Sigmoid colon (tissue), 7 donors: Measurements from ENCODE around the gene ROPN1. TPM values are rescaled to one million over a fixed set of nuclear protein-coding genes. Genes with fewer than 3 reads are reported as not detected.
"Not testable (repeated sequence)": the region's sequence is repeated elsewhere in the genome, so short reads cannot be mapped to it uniquely, and the experiment has no call there.

Experiments used
- DNase-seq: peaks from one replicate; pipeline ENCODE4 v3.0.0-alpha.2; 2019
- H3K27ac ChIP-seq, 4 donors: fragments of 200-600 bp; sonication (generic); one replicate each; pipeline ENCODE4 v1.5.1; 2016 to 2019; ENCODE audit warnings: mild to moderate bottlenecking in 1 of 4
- H3K27me3 ChIP-seq, 3 donors: fragments of 200-600 bp; sonication (generic); one replicate each; pipeline ENCODE4 v1.5.1; 2019; ENCODE audit warnings: mild to moderate bottlenecking in 1 of 3
- H3K36me3 ChIP-seq, 4 donors: fragments of 200-600 bp; sonication (generic); one replicate each; pipeline ENCODE4 v1.5.1; 2016 to 2019
- H3K4me1 ChIP-seq, 4 donors: fragments of 200-600 bp; sonication (generic); one replicate each; pipeline ENCODE4 v1.5.1; 2017 to 2019
- H3K4me3 ChIP-seq, 4 donors: fragments of 200-600 bp; sonication (generic); one replicate each; pipeline ENCODE4 v1.5.1; 2017 to 2019; ENCODE audit warnings: mild to moderate bottlenecking in 2 of 4, moderate library complexity in 1 of 4
- H3K9me3 ChIP-seq, 4 donors: fragments of 200-600 bp in 3 of 4; sonication (generic) in 3 of 4; one replicate each; pipeline versions ENCODE4 v1.5.1 to v1.6.1; 2013 to 2019
- CTCF ChIP-seq, 4 experiments: fragments of 450-650 bp in 3 of 4; fragments of 200-600 bp in 1 of 4; IDR thresholded peaks; one replicate each; pipeline ENCODE4 v1.5.1; 2016 to 2019; ENCODE audit warnings: antibody characterized with exemption in 4 of 4, mild to moderate bottlenecking in 3 of 4, moderate library complexity in 2 of 4
- EP300 ChIP-seq, 4 donors: sonication (generic); formaldehyde crosslinking; IDR thresholded peaks; one replicate each; pipeline ENCODE4 v1.6.1; 2017; ENCODE audit warnings: antibody characterized with exemption in 4 of 4
- POLR2A ChIP-seq, 2 donors: fragments of 450-650 bp; IDR thresholded peaks; one replicate each; pipeline ENCODE4 v1.6.1; 2016; ENCODE audit warnings: antibody characterized with exemption in 2 of 2, mild to moderate bottlenecking in 2 of 2, moderate library complexity in 2 of 2
- POLR2AphosphoS5 ChIP-seq, 4 donors: sonication (generic); formaldehyde crosslinking; IDR thresholded peaks; one replicate each; pipeline ENCODE4 v1.6.1; 2017; ENCODE audit warnings: antibody characterized with exemption in 4 of 4
- WGBS, 2 donors: extraction: QIAGEN DNeasy Blood & Tissue Kit; methylation state at CpG; one replicate each; pipeline ENCODE4 v1.1.7; 2013; 5-methylcytosine and 5-hydroxymethylcytosine counted together
- intact Hi-C: fragments of 100-400 bp; cut with DNase I; formaldehyde crosslinking; loops from one replicate; pipeline ENCODE4 v1.15.1; 2023
- polyA plus RNA-seq, 3 donors: library from polyadenylated mRNA; stranded (reverse); fragments of 200-250 nt; gene quantifications; one replicate each; pipeline ENCODE4 v1.2.3, GENCODE V29; 2013
- total RNA-seq, 4 donors: library from RNA; depleted of rRNA; stranded (reverse); fragments of >200 nt; gene quantifications; one replicate each; pipeline ENCODE4 v1.1.0, GENCODE V29; 2016
- donor health status: healthy with polysubstance abuse.
- donor health status: Bipolar disorder and iron deficiency.
- donor health status: healthy.

The ROPN1 gene
- total and polyA plus RNA-seq, 7 donors: 0.44 to 1.8 (median 1.2) TPM; not detected in 4

GRCh38 chr3:124014366-124014942 is 22.5 kb upstream of the ROPN1 start:
- Histone ChIP-seq H3K9me3 (no peaks in the 10 kb centered on the region), H3K4me1 (peaks cover 0 to 5% (median 0%) of the 10 kb centered on the region in 4 donors), H3K27me3 (no peaks in the 10 kb centered on the region), H3K4me3 (no peak overlapping the region), H3K27ac (no peak overlapping the region), H3K36me3 (no peaks in the 10 kb centered on the region)
- no peak for DNase-seq
- TF ChIP-seq POLR2AphosphoS5 (IDR thresholded peaks at IDR 0.05): no peak
- no peak for TF ChIP-seq CTCF (IDR thresholded peaks at IDR 0.05)
- no peak for TF ChIP-seq POLR2A (IDR thresholded peaks at IDR 0.05)
- no peak for TF ChIP-seq EP300 (IDR thresholded peaks at IDR 0.05)
- WGBS, 2 donors: 74 to 78% methylated on average over 3 of the region's 3 CpGs
- intact Hi-C loops: loop anchor here (2.0 kb wide), 1 partner anchor 66 kb away; no protein-coding TSS in a partner anchor

DNA sequence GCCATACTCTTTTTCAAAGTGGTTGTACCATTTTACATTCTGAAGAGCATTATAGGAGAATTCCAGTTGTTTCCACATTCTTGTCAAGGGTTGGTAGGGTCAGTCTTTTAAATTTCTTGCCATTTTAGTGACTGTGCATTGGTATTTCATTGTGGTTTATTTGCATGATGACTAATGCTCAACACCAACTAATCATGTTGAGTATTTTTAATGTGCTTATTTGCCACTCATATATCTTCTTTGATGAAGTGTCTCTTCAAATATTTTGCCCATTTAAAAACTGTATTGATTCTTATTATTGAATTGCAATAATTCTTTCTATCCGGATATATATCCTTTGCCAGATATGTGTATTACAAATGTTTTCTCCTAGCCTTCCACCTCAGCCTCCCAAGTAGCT is 16.4 kb upstream of the ROPN1 start:
- H3K9me3 ChIP-seq, H3K27me3 ChIP-seq, intact Hi-C loops, H3K4me3 ChIP-seq, DNase-seq, H3K36me3 ChIP-seq, H3K4me1 ChIP-seq, H3K27ac ChIP-seq: not testable (repeated sequence)
- 95 to 98% methylated on average over 1 of the region's 1 CpG for WGBS, 2 donors

GRCh38 chr3:124007186-124007585 is 15.3 kb upstream of the ROPN1 start:
- 27 to 82% methylated on average over 4 of the region's 4 CpGs for WGBS, 2 donors
- Histone ChIP-seq H3K27ac (no peak overlapping the region), H3K4me1 (no peaks in the 10 kb centered on the region), H3K4me3 (no peak overlapping the region), H3K27me3 (peaks cover 0 to 6% (median 0%) of the 10 kb centered on the region in 3 donors), H3K36me3 (no peaks in the 10 kb centered on the region), H3K9me3 (no peaks in the 10 kb centered on the region)
- DNase-seq: no peak
- TF ChIP-seq EP300 (IDR thresholded peaks at IDR 0.05): no peak
- TF ChIP-seq POLR2AphosphoS5 (IDR thresholded peaks at IDR 0.05): no peak
- no peak for TF ChIP-seq POLR2A (IDR thresholded peaks at IDR 0.05)
- TF ChIP-seq CTCF (IDR thresholded peaks at IDR 0.05): no peak
- intact Hi-C loops: no loop called here

- intact Hi-C loops, H3K27ac ChIP-seq, DNase-seq, H3K36me3 ChIP-seq, H3K27me3 ChIP-seq, H3K4me1 ChIP-seq, H3K9me3 ChIP-seq, H3K4me3 ChIP-seq: not testable (repeated sequence)
- 59 to 79% methylated on average over 2 of the region's 2 CpGs for WGBS, 2 donors
Observed at GRCh38 chr3:124002405-124003079, 10.6 kb upstream of the ROPN1 start.

DNA sequence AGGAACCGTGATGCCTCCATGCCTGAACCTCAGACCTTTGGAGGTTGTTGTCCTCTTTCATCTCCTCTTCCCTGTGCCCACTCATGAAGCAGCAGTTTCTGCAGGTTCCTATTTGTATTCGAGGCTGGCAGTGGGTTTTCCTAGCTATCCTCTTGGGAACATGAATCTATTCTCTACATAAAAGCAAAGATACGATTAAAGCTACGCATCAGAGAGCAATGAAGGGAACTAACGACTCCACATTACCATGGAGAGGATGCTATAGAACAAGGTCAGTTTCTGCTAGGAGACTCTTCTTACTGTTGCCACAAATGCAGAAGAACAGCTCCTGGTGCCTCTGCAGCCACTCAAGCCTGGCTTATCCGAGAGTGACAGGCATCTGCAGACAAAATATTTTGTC is 9.4 kb upstream of the ROPN1 start:
- H3K4me1 ChIP-seq, H3K36me3 ChIP-seq, DNase-seq, H3K4me3 ChIP-seq, H3K27ac ChIP-seq, intact Hi-C loops, H3K27me3 ChIP-seq, H3K9me3 ChIP-seq: not testable (repeated sequence)
- 72 to 90% methylated on average over 6 of the region's 6 CpGs for WGBS, 2 donors

DNA sequence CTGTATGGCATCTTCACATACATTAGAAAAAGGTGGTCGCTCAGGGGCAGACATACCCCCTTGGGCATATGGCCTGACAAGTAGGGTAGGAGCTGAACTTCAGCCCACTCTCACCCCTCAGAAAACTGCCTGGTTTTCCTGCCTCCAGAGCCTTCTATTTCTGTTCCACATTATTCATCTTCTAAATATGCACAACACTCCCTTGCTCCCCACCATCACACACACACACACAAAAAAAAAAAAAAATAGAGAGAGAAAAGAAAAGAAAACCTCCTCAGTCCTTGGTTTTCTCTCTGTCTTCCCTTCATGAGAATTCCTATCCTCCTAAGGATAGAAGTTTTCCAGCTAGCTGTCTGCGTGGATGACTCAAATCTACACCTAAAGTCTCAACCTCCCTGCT is 5.6 kb upstream of the ROPN1 start:
- intact Hi-C loops: no loop called here
- H3K9me3 ChIP-seq: no peaks in the 10 kb centered on the region
- 91% methylated on average over 2 of the region's 2 CpGs for WGBS, 2 donors
- H3K36me3 ChIP-seq: no peaks in the 10 kb centered on the region
- H3K4me1 ChIP-seq: no peaks in the 10 kb centered on the region
- no peak overlapping the region for H3K27ac ChIP-seq
- DNase-seq: no peak
- TF ChIP-seq POLR2A (IDR thresholded peaks at IDR 0.05): no peak
- TF ChIP-seq POLR2AphosphoS5 (IDR thresholded peaks at IDR 0.05): no peak
- no peak for TF ChIP-seq EP300 (IDR thresholded peaks at IDR 0.05)
- no peak for TF ChIP-seq CTCF (IDR thresholded peaks at IDR 0.05)
- H3K4me3 ChIP-seq: no peak overlapping the region
- peaks cover 0 to 4% (median 0%) of the 10 kb centered on the region in 3 donors for H3K27me3 ChIP-seq
